ENCODE measurements around the gene KLHL29. TPM values are rescaled to one million over a fixed set of nuclear protein-coding genes. Genes with fewer than 3 reads are reported as not detected.

KLHL29 gene
- total RNA-seq, 3 donors from 2014 or later: 2.6 to 13.0 (median 5.5) TPM

- H3K4me1 ChIP-seq (ENCODE audit: low read depth): no peaks in the 10 kb centered on the region
- intact Hi-C loops (cut with DNase I, micrococcal nuclease): no loop called here
- no peaks in the 10 kb centered on the region for H3K36me3 ChIP-seq (ENCODE audit: low read depth)
- no peaks in the 10 kb centered on the region for H3K9me3 ChIP-seq
- no peak overlapping the region for H3K4me3 ChIP-seq
- TF ChIP-seq CTCF (IDR thresholded peaks at IDR 0.05): no peak
- ATAC-seq (no peak), DNase-seq (no peak)
Observed at GRCh38 chr2:23427350-23427749, 42.4 kb downstream of the KLHL29 start.

GRCh38 chr2:23427976-23428375 is 43.0 kb downstream of the KLHL29 start:
- DNase-seq: no peak
- TF ChIP-seq CTCF (IDR thresholded peaks at IDR 0.05): no peak
- no peaks in the 10 kb centered on the region for H3K36me3 ChIP-seq (ENCODE audit: low read depth)
- H3K4me3 ChIP-seq: no peak overlapping the region
- no peak for ATAC-seq
- no peaks in the 10 kb centered on the region for H3K9me3 ChIP-seq
- intact Hi-C loops (cut with DNase I, micrococcal nuclease): no loop called here
- H3K4me1 ChIP-seq (ENCODE audit: low read depth): no peaks in the 10 kb centered on the region

- ATAC-seq: no peak
- no peaks in the 10 kb centered on the region for H3K36me3 ChIP-seq (ENCODE audit: low read depth)
- TF ChIP-seq CTCF (IDR thresholded peaks at IDR 0.05): no peak
- intact Hi-C loops (cut with DNase I, micrococcal nuclease): no loop called here
- no peaks in the 10 kb centered on the region for H3K9me3 ChIP-seq
- H3K4me1 ChIP-seq (ENCODE audit: low read depth): no peaks in the 10 kb centered on the region
- DNase-seq: no peak
- H3K4me3 ChIP-seq: no peak overlapping the region
Observed at GRCh38 chr2:23429036-23429435, 44.1 kb downstream of the KLHL29 start.

- H3K36me3 ChIP-seq (ENCODE audit: low read depth): no peaks in the 10 kb centered on the region
- ATAC-seq (no peak), DNase-seq (no peak)
- intact Hi-C loops (cut with DNase I, micrococcal nuclease): no loop called here
- no peak for TF ChIP-seq CTCF (IDR thresholded peaks at IDR 0.05)
- no peak overlapping the region for H3K4me3 ChIP-seq
- no peaks in the 10 kb centered on the region for H3K4me1 ChIP-seq (ENCODE audit: low read depth)
- H3K9me3 ChIP-seq: no peaks in the 10 kb centered on the region
Observed at GRCh38 chr2:23430263-23430662, 45.3 kb downstream of the KLHL29 start.

- TF ChIP-seq CTCF (IDR thresholded peaks at IDR 0.05): no peak
- H3K9me3 ChIP-seq: no peaks in the 10 kb centered on the region
- H3K36me3 ChIP-seq (ENCODE audit: low read depth): no peaks in the 10 kb centered on the region
- ATAC-seq (no peak), DNase-seq (no peak)
- H3K4me1 ChIP-seq (ENCODE audit: low read depth): no peaks in the 10 kb centered on the region
- intact Hi-C loops (cut with DNase I, micrococcal nuclease): no loop called here
- H3K4me3 ChIP-seq: no peak overlapping the region
Observed at GRCh38 chr2:23432531-23432930, 47.6 kb downstream of the KLHL29 start.

GRCh38 chr2:23433282-23433681 is 48.3 kb downstream of the KLHL29 start:
- H3K4me1 ChIP-seq (ENCODE audit: low read depth): no peaks in the 10 kb centered on the region
- H3K9me3 ChIP-seq: no peaks in the 10 kb centered on the region
- DNase-seq: no peak
- TF ChIP-seq CTCF (IDR thresholded peaks at IDR 0.05): no peak
- intact Hi-C loops (cut with DNase I, micrococcal nuclease): no loop called here
- H3K4me3 ChIP-seq: no peak overlapping the region
- no peak for ATAC-seq
- H3K36me3 ChIP-seq (ENCODE audit: low read depth): no peaks in the 10 kb centered on the region
